Natural killer cell treated with Interleukin-12 subunit alpha and Interleukin-12 subunit beta and Interleukin-15 and Interleukin-18, amount 100 ng/mL, for 72 hours (primary cell): Measurements from ENCODE around the gene SPOP. TPM values are rescaled to one million over a fixed set of nuclear protein-coding genes. Genes with fewer than 3 reads are reported as not detected.
"Not testable (repeated sequence)": the region's sequence is repeated elsewhere in the genome, so short reads cannot be mapped to it uniquely, and the experiment has no call there.

Experiments
- ATAC-seq, 2 donors: fragments of 150-1000 bp; cut with Tn5 transposase in 1 of 2; sonication (Bioruptor Pico), chemical (Tn5 transposase) in 1 of 2; 2 replicates each; pipeline ENCODE4 v1.10.0; 2021
- DNase-seq: peaks from one replicate; pipeline ENCODE4 v3.0.0; 2022; ENCODE audit warnings: low spot score
- H3K27ac Mint-ChIP-seq, 2 donors: 1 replicate in 1 of 2; 2 replicates in 1 of 2; pipeline ENCODE4 v1.8.0; 2022; ENCODE audit warnings: mixed read lengths in 2 of 2, mild to moderate bottlenecking in 1 of 2, moderate library complexity in 1 of 2
- H3K27me3 Mint-ChIP-seq, 2 donors: 1 replicate in 1 of 2; 2 replicates in 1 of 2; pipeline ENCODE4 v1.8.0; 2022; ENCODE audit warnings: mixed read lengths in 2 of 2
- H3K36me3 Mint-ChIP-seq: one replicate; pipeline ENCODE4 v1.8.0; 2022; ENCODE audit warnings: mixed read lengths
- H3K4me1 Mint-ChIP-seq, 2 donors: 1 replicate in 1 of 2; 2 replicates in 1 of 2; pipeline ENCODE4 v1.8.0; 2022; ENCODE audit warnings: low read depth in 2 of 2, mixed read lengths in 2 of 2, mild to moderate bottlenecking in 1 of 2
- H3K4me3 Mint-ChIP-seq: one replicate; pipeline ENCODE4 v1.8.0; 2022; ENCODE audit warnings: mixed read lengths
- H3K9me3 Mint-ChIP-seq: 2 replicates; pipeline ENCODE4 v1.8.0; 2022; ENCODE audit warnings: mixed read lengths
- total RNA-seq, 2 donors: library from RNA; stranded (reverse); gene quantifications; one replicate each; pipeline ENCODE4 v1.2.3, GENCODE V29; 2022

SPOP gene
- total RNA-seq, 2 donors from 2014 or later: 59.3 to 87.7 TPM

- Mint-ChIP-seq H3K4me1 (peaks cover 11 to 22% of the 10 kb centered on the region in 2 donors), H3K36me3 (no peaks in the 10 kb centered on the region), H3K4me3 (peak overlapping the region; percentile 12), H3K27ac (peak overlapping the region; percentile 10 to 18), H3K9me3 (no peaks in the 10 kb centered on the region), H3K27me3 (peaks cover 4 to 7% of the 10 kb centered on the region in 2 donors)
- DNase-seq (no peak), ATAC-seq (no peak)
Observed at GRCh38 chr17:49553676-49554335, 124.1 kb downstream of the SPOP start.

- peaks cover 10 to 17% of the 10 kb centered on the region in 2 donors for H3K4me1 Mint-ChIP-seq
- H3K27ac Mint-ChIP-seq: no peak overlapping the region
- ATAC-seq: no peak
- no peak overlapping the region for H3K4me3 Mint-ChIP-seq
- H3K27me3 Mint-ChIP-seq: peaks cover under 1% of the 10 kb centered on the region in 2 donors
- no peak for DNase-seq
- no peaks in the 10 kb centered on the region for H3K36me3 Mint-ChIP-seq
- no peaks in the 10 kb centered on the region for H3K9me3 Mint-ChIP-seq
Observed at GRCh38 chr17:49552070-49552751, 125.7 kb downstream of the SPOP start.

- Mint-ChIP-seq H3K9me3 (no peaks in the 10 kb centered on the region), H3K4me1 (peaks cover 10 to 14% of the 10 kb centered on the region in 2 donors), H3K27ac (no peak overlapping the region), H3K27me3 (peaks cover 0 to 4% of the 10 kb centered on the region in 2 donors), H3K36me3 (no peaks in the 10 kb centered on the region), H3K4me3 (no peak overlapping the region)
- ATAC-seq (no peak), DNase-seq (no peak)
Observed at GRCh38 chr17:49551221-49552069, 126.5 kb downstream of the SPOP start.

GRCh38 chr17:49550764-49551163 is 127.1 kb downstream of the SPOP start:
- not testable (repeated sequence) for H3K36me3 Mint-ChIP-seq, DNase-seq, H3K4me3 Mint-ChIP-seq, H3K27me3 Mint-ChIP-seq, H3K27ac Mint-ChIP-seq, H3K9me3 Mint-ChIP-seq, ATAC-seq
- peaks cover 10 to 14% of the 10 kb centered on the region in 2 donors for H3K4me1 Mint-ChIP-seq

GRCh38 chr17:49549691-49550678 is 127.9 kb downstream of the SPOP start:
- Mint-ChIP-seq H3K36me3 (no peaks in the 10 kb centered on the region), H3K4me3 (no peak overlapping the region), H3K27ac (no peak overlapping the region), H3K4me1 (peaks cover 10 to 14% of the 10 kb centered on the region in 2 donors), H3K9me3 (no peaks in the 10 kb centered on the region), H3K27me3 (peaks cover 0 to 4% of the 10 kb centered on the region in 2 donors)
- DNase-seq (no peak), ATAC-seq (no peak)

- no peak overlapping the region for H3K27ac Mint-ChIP-seq
- peaks cover under 1 to 4% of the 10 kb centered on the region in 2 donors for H3K27me3 Mint-ChIP-seq
- no peak overlapping the region for H3K4me3 Mint-ChIP-seq
- no peak for ATAC-seq
- H3K4me1 Mint-ChIP-seq: peaks cover 10 to 14% of the 10 kb centered on the region in 2 donors
- H3K36me3 Mint-ChIP-seq: no peaks in the 10 kb centered on the region
- no peak for DNase-seq
- no peaks in the 10 kb centered on the region for H3K9me3 Mint-ChIP-seq
Observed at GRCh38 chr17:49549311-49549605, 128.6 kb downstream of the SPOP start.

Other genes starting within 250 kb of the SPOP start
- gene NGFR, start 182.8 kb downstream of the SPOP start, total RNA-seq: under 1 TPM in 1 of 2 donors, not detected in 1; 0.26 TPM
- gene NXPH3, start 102.2 kb downstream of the SPOP start, total RNA-seq: not detected
- 100 to 1,000 TPM in 1 of 2 donors, 10 to 100 TPM in 1; 90.9 to 115 TPM for gene SLC35B1, start 29.9 kb upstream of the SPOP start, total RNA-seq
- gene FAM117A, start 86.0 kb upstream of the SPOP start, total RNA-seq: 10 to 100 TPM; 22.4 to 36.4 TPM
- gene KAT7, start 110.6 kb upstream of the SPOP start, total RNA-seq: 10 to 100 TPM; 75.8 to 98.5 TPM
- gene TAC4, start 170.0 kb upstream of the SPOP start, total RNA-seq: not detected